GM21737 (cell line): ENCODE data around the gene NTN4.
"Not testable (repeated sequence)": the region's sequence is repeated elsewhere in the genome, so short reads cannot be mapped to it uniquely, and the experiment has no call there.

Source experiments
- ATAC-seq: cut with Tn5 transposase; IDR thresholded peaks from one replicate; pipeline ENCODE4 v1.9.1; 2021; ENCODE audit warnings: mild to moderate bottlenecking, moderate library complexity; ENCODE audit not compliant: unreplicated experiment

Gene NTN4

DNA sequence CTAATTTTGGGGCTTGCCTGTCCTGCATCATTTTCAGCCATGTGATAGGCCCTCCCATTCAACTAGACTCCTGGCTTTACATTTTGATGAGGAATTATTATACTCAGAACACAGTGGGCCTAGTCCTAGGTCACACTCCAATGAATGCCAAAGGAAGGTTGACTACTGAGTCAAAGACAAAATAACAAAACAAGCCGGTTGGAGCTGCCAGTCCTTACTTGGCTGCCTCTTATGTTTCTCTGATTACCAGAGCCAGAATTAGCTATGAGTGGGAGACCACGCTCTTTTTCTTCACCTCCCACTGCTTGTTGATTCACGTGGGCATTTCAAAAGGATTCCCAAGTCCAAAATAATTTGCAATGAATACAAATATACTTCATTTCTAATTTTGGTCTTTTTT, 161.2 kb downstream of the NTN4 start:
- no peak for ATAC-seq

DNA sequence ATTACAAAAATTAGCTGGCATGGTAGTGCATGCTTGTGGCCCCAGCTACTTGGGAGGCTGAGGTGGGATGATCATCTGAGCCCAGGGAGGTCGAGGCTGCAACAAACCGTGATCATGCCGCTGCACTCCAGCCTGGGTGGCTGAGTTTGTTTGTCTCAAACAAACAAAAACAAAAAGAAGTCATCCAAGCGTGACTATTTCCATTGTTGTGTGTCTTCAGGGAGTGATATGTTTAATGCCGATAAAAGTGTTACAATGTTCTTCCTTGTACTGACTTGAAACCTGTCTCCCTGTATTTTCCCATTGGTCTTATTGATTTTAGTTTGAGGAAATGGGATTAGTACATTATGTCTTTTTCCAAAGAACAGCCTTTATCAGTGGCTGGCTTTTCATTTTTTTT, 163.7 kb downstream of the NTN4 start:
- no peak for ATAC-seq

DNA sequence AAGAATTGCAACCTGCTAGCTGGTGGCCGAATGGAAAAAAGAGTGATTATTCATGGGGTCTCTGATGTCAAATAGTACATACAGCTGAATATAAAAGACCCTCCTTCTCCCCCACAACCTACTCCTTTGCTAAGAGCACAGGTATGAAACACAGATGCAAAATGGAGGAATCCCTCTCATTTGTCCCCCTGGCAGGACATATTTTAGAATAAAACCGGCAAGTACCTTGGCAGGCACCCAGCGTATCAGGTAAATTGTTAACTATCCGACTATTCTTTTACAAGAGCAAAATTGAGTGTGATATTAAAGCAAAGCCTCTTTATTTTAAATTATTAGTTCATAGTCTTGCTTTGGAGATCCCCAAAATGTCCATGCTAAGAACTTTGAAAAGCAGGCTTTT, 165.6 kb downstream of the NTN4 start:
- no peak for ATAC-seq

DNA sequence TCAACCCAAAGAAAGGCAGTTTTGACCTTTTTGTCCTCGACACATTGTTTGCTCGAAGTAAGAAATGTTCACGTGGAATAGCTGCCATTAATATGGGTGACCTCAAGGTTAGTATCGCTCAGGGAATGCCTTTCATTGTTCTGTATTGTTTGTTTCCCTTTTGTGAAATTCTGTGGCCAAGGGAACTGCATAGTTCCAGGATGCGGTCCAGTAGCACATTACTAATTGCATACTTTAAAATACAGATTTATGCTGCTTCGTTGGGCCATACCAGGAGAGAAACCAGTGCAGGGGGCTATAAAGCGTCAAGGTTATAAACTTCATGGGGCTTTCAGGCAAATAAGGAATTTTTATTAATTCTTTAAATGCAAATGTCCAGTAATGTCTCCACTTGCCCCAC, 166.0 kb downstream of the NTN4 start:
- ATAC-seq = no peak

DNA sequence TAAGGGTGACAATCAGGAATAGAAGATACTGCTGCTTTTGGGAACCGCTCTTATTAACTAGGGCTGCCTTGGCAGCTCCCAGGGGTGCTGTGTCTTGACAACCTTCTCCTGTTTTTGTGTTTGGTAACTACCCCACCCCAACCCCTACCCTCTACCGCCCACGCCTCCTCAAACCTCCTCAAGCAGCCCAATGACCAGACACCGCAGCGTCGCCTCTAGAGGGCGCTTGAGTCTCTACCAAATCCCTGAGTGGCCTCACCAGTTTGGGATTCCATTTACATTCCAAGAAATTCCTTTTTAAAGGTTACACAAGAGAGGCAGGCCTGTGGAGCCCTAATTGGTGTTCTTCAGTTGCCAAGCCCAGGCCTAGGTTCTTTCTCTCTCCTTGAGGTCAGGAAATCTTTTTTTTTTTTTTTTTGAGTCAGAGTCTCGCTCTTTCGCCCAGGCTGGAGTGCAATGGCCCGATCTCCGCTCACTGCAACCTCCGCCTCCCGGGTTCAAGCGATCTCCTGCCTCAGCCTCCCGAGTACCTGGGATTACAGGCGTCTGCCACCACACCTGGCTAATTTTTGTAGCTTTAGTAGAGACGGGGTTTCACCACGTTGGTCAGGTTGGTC, 166.9 kb downstream of the NTN4 start:
- no peak for ATAC-seq

DNA sequence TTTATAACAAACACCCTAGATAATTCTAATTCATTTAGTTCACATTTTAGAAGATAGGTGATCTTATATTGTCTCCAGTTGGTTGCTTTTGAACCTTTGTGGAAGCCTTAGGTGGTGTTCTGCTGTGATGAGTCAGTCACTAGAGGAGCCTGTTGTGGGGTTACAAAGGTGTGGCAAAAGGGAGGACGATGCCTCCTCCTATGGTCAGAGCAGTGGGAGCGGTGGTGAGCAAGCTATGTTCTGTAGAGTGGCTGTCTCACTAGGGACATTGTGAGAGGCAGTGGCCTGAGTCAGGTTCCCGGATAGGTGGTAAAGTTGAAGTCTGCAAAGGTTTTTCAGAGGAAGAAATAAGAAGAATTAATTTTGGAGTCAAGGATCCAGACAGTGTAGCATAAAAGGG, 167.7 kb downstream of the NTN4 start:
- no peak for ATAC-seq

DNA sequence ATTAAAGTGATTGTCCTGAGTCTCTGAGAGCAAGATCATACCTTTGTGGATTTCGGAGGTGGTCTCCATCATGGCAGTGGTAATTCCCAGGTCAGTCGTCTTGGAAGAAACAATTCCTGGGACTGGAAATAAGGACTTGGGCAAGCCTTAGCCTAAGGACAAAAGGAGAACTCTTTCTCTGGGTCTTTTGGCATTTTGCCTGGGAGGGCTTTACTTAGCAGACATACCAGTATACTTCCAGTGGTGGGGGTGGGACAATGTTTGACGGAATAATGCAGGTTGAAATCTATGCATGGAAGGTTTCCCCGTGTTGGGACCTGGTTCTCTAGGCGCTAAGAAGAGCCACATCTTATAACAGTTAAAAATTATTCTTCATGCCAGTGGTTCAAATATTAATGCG, 168.8 kb downstream of the NTN4 start:
- ATAC-seq = no peak

DNA sequence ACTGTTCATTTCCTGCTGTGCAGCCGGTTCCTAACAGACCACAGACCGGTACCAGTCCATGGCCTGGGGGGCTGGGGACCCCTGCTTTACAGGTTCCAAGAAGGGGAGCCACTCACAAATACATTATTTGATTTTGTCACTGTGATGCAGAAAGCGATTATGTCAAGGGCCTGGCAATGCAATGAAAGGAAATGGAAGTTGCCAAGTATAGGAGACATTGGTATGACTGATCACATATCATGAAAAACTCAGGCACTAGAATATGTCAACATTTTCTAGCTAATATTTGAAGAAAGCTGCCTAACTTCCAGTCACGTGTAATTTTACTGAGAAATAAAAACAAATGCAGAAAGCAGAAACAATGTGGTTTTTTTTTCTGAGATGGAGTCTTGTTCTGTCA, 170.4 kb downstream of the NTN4 start:
- no peak for ATAC-seq

DNA sequence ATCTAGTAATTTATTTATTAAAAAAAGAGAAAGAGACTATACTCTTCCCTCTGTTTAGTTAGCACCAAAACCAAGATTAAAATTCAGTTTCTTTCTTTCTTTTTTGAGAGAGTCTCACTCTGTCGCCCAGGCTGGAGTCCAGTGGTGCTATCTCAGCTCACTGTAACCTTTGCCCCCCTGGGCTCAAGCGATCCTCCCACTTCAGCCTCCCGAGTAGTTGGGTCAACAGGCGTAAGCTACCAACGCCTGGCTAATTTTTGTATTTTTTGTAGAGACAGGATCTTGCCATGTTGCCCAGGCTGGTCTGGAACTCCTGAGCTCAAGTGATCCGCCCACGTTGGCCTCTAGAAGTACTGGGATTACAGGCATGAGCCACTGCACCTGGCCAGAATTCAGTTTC, 174.1 kb downstream of the NTN4 start:
- not testable (repeated sequence) for ATAC-seq

DNA sequence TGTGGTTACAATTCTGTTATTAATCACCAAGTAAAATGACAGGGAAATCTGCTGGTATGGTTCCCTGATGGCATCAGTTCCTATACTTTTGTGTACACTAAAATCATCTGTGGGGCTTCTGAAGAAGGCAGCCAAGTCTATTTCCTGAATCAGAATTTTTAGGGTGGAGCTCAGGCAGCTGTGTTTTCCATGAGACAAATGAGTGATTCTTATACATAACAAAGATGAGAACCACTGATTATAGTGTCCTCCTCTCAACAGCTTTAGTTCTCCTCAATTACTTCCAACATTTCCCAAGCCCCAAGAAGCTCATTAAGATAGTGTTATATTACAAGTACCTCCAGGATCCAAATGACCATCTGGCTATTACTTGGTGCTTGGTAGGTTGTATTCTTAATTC, 174.8 kb downstream of the NTN4 start:
- ATAC-seq = no peak

DNA sequence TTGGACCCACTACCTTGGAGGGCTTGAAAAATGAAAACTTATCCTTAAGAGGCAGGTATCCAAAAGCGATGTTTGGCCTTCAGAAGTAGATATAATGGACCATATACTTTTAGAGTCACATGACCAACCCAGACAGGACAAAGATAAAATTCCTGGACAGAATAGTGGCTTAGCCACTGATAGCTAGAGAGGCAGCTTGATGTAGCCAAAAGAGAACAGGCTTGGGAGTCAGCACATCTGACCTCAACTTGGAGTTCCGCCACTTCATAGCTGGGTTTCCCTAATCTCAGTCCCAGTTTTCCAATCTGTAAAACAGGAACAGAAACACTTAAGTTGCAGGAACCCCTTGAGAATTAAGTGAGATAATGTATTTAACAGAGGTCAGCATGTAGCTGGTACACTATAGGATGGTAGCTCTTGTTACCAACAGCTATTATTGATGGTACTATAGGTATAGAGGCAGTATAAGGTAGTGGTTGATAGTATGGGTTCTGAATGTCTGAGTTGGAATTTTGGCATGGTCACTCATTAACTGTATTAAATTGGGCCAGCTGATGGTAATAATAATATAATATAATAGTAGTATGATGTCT, 176.1 kb downstream of the NTN4 start:
- no peak for ATAC-seq

DNA sequence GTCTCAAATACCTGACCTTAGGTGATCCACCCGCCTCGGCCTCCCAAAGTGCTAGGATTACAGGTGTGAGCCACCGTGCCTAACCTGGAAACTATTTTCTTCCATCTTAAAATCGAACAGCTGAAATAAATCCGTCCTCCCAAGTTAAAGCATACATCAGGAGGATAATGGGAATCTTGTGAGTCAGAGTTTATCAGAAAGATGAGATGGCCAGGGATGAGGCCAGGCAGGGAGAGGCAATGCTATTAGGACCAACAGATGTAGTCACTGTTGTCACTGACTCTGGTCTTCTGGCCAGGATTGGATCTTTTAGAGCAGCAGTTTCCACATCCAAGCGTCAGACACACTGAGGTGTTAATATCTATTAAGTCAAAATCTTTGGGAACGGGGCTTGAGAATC, 177.5 kb downstream of the NTN4 start:
- ATAC-seq = no peak

DNA sequence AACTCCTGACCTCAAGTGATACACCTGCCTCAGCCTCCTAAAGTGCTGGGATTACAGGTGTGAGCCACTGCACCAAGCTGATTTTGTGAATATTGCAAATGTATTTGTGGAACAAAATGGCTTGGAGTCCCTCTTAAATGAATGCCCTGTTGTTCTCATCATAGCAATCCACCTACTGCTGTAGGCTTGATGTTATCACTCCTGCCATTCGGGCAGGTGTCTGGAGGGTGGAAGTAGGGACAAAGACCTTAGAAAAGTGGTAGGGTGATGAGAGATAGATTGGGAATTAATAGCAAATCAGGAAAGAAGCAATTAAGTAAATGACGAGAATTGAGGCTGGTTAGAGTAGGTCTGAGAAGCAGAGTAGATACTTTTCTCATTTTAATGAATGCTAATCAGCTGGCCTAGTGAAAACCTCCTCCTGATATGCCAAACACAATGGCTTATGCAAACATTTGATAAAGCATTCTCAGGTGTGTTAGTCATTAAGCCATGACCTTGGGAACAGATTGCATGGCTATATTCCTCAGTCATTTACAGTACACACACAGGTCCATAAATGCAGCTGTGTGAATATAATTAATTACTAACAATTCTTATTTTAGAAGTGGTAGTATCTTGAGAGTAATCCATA, 178.8 kb downstream of the NTN4 start:
- no peak for ATAC-seq

DNA sequence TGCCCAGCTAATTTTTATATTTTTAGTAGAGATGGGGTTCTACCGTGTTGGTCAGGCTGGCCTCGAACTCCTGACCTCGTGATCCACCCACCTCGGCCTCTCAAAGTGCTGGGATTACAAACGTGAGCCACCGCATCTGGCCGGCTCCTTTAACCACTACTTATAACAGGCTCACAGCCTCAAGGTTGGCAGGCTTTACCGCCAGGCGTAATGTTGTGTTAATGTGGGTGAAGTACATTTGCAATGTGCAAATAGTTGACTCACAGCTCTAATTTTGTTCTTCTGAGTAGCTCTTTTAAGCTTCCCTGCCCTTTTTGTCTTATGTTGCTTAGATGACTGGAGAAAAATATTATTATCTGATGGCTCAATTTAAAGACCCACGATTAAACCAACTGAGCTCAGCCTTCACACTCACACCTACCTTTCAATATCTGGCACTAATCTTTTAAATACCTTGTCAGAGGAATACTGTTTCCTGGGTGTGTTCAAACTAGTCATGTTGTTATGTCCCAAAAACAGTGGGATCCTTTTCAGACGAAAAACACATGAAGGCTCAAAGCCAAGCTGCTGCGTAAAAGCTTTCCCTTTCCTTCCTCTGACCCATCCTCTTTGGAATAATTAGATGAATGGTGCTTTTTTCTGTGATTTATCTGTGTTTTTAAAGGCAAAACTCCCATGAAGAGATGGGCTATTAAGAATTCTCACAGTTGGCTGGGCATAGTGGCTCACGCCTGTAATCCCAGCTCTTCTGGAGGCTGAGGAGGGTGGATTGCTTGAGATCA, 182.1 kb downstream of the NTN4 start:
- ATAC-seq = no peak
